HG02870 (cell line): ENCODE results near the gene WNT1.

Source experiments
- ATAC-seq: cut with Tn5 transposase; IDR thresholded peaks from one replicate; pipeline ENCODE4 v1.9.1; 2021; ENCODE audit warnings: mild to moderate bottlenecking, moderate library complexity; ENCODE audit not compliant: unreplicated experiment

Gene WNT1

GRCh38 chr12:48980389-48980952 lies 2.3 kb downstream of the WNT1 start:
- no peak for ATAC-seq

- ATAC-seq = no peak
These were observed 3.0 kb downstream of the WNT1 start for GRCh38 chr12:48980953-48981756.

- ATAC-seq = no peak
These were observed 3.6 kb downstream of the WNT1 start for GRCh38 chr12:48981757-48982157.

GRCh38 chr12:48982397-48983080 lies 4.4 kb downstream of the WNT1 start:
- no peak for ATAC-seq

- no peak for ATAC-seq
These were observed 7.4 kb downstream of the WNT1 start for GRCh38 chr12:48985475-48985897.

GRCh38 chr12:48985901-48986300 lies 7.8 kb downstream of the WNT1 start:
- no peak for ATAC-seq

- ATAC-seq = no peak
These were observed 8.7 kb downstream of the WNT1 start for GRCh38 chr12:48986720-48987291.

GRCh38 chr12:48988030-48988649 lies 10.0 kb downstream of the WNT1 start:
- no peak for ATAC-seq

GRCh38 chr12:48990552-48990951 lies 12.4 kb downstream of the WNT1 start:
- ATAC-seq = no peak

- ATAC-seq = no peak
These were observed 13.3 kb downstream of the WNT1 start for GRCh38 chr12:48991247-48992050.

GRCh38 chr12:48993787-48994186 lies 15.7 kb downstream of the WNT1 start:
- ATAC-seq = no peak

- ATAC-seq = no peak
These were observed 16.3 kb downstream of the WNT1 start for GRCh38 chr12:48994224-48995085.

- ATAC-seq = no peak
These were observed 17.2 kb downstream of the WNT1 start for GRCh38 chr12:48995086-48995879.

GRCh38 chr12:48996794-48997718 lies 18.9 kb downstream of the WNT1 start:
- ATAC-seq = no peak

GRCh38 chr12:48997719-48998496 lies 19.8 kb downstream of the WNT1 start:
- ATAC-seq = no peak

GRCh38 chr12:48998497-48999353 lies 20.6 kb downstream of the WNT1 start:
- ATAC-seq = no peak
